Islet precursor cell (in vitro differentiated cells): ENCODE results near the gene KAT14.
"Not testable (repeated sequence)": the region's sequence is repeated elsewhere in the genome, so short reads cannot be mapped to it uniquely, and the experiment has no call there.

Source experiments
- DNase-seq: peaks from one replicate; pipeline ENCODE4 v3.0.0-alpha.2; 2018

KAT14 gene

GRCh38 chr20:18225632-18226031 lies 88.0 kb downstream of the KAT14 start:
- no peak for DNase-seq

GRCh38 chr20:18226741-18227140 lies 89.1 kb downstream of the KAT14 start:
- DNase-seq, result not testable (repeated sequence)

- no peak for DNase-seq
Measured at GRCh38 chr20:18233408-18233943, 95.8 kb downstream of the KAT14 start.
